GM18907 (cell line): ENCODE results near the gene BCAS3.

Source experiments
- ATAC-seq: cut with Tn5 transposase; IDR thresholded peaks from one replicate; pipeline ENCODE4 v1.9.1; 2021; ENCODE audit warnings: mild to moderate bottlenecking, moderate library complexity; ENCODE audit not compliant: unreplicated experiment

BCAS3 gene

GRCh38 chr17:61328351-61328750, 650.7 kb downstream of the BCAS3 start:
- ATAC-seq: no peak

- no peak for ATAC-seq
These were observed 652.8 kb downstream of the BCAS3 start for GRCh38 chr17:61330174-61331150.

GRCh38 chr17:61331178-61331577, 653.5 kb downstream of the BCAS3 start:
- no peak for ATAC-seq

GRCh38 chr17:61331886-61332285, 654.2 kb downstream of the BCAS3 start:
- ATAC-seq: no peak

GRCh38 chr17:61333136-61333535, 655.5 kb downstream of the BCAS3 start:
- no peak for ATAC-seq

- no peak for ATAC-seq
These were observed 657.0 kb downstream of the BCAS3 start for GRCh38 chr17:61334673-61335072.

GRCh38 chr17:61335105-61335844, 657.6 kb downstream of the BCAS3 start:
- no peak for ATAC-seq

GRCh38 chr17:61335845-61336655, 658.4 kb downstream of the BCAS3 start:
- ATAC-seq: no peak

GRCh38 chr17:61337290-61337689, 659.6 kb downstream of the BCAS3 start:
- no peak for ATAC-seq

GRCh38 chr17:61338000-61338798, 660.5 kb downstream of the BCAS3 start:
- ATAC-seq: no peak

- ATAC-seq: no peak
These were observed 661.3 kb downstream of the BCAS3 start for GRCh38 chr17:61338874-61339478.

GRCh38 chr17:61340431-61341209, 663.0 kb downstream of the BCAS3 start:
- no peak for ATAC-seq

- ATAC-seq: no peak
These were observed 665.9 kb downstream of the BCAS3 start for GRCh38 chr17:61343576-61343975.

- ATAC-seq: no peak
These were observed 667.4 kb downstream of the BCAS3 start for GRCh38 chr17:61345061-61345460.

GRCh38 chr17:61345825-61346666, 668.4 kb downstream of the BCAS3 start:
- ATAC-seq: no peak

GRCh38 chr17:61349350-61349749, 671.7 kb downstream of the BCAS3 start:
- ATAC-seq: no peak

GRCh38 chr17:61351745-61352407, 674.2 kb downstream of the BCAS3 start:
- no peak for ATAC-seq

- no peak for ATAC-seq
These were observed 674.7 kb downstream of the BCAS3 start for GRCh38 chr17:61352408-61352770.
